ENCODE measurements around the gene NTSR2. TPM values are rescaled to one million over a fixed set of nuclear protein-coding genes. Genes with fewer than 3 reads are reported as not detected.

The NTSR2 gene
- total RNA-seq, 1 experiment from 2014 or later, result not detected

DNA sequence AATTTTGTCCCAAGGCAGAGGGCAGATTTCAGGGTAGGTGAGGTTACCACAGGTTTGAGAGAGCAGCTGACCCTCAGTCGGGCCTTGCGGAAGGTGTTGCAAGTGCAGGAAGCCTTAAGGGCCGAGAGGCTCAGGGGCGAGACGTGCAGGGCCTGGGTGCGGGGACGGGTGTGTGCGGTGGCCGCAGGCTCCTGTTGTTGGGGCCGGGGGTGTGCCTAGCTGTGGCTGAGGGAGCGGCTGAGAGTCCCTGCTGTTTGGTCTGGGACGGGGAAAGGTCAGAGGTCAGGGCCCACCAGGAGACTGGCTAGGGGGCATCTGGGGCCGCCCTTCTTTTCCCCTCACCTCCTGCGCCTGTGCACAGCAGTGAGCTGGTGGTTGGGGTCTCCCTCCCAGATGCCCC is 52.5 kb downstream of the NTSR2 start:
- H3K4me3 ChIP-seq (ENCODE audit: low read length), result no peak overlapping the region
- no TSS peak for BruUV-seq (replicated peaks)
- no peak for DNase-seq
- H3K4me1 ChIP-seq (ENCODE audit: insufficient read depth, low read length), result no peaks in the 10 kb centered on the region
- H3K4me2 ChIP-seq (ENCODE audit: low read length), result no peak overlapping the region
- no peak for TF ChIP-seq EZH2 (IDR thresholded peaks at IDR 0.05; ENCODE audit: low read length, unreplicated experiment)
- no peak for TF ChIP-seq EZH2phosphoT487 (IDR thresholded peaks at IDR 0.05; ENCODE audit: borderline replicate concordance, low read length)
- TF ChIP-seq CTCF (conservative IDR thresholded peaks at IDR 0.05; ENCODE audit: low read depth, low read length), result no peak
- no peak overlapping the region for H2AFZ ChIP-seq (ENCODE audit: low read length)
- H3K9me3 ChIP-seq (ENCODE audit: low read length), result no peaks in the 10 kb centered on the region
- H3K27ac ChIP-seq (ENCODE audit: low read length), result no peak overlapping the region
- no peak overlapping the region for H3K9ac ChIP-seq (ENCODE audit: low read length)
- H3F3A ChIP-seq (ENCODE audit: low read length, unreplicated experiment), result no peaks in the 10 kb centered on the region
- 0 out of 2 replicates have a peak, but pooled peaks cover 7% of the 10 kb centered on the region for H3K27me3 ChIP-seq (ENCODE audit: low read length)
- intact Hi-C loops (cut with micrococcal nuclease), result no loop called here
- no peak for ATAC-seq
- H3K9me2 ChIP-seq (replicated peaks; ENCODE audit: low read length), result no peaks in the 10 kb centered on the region
- no peaks in the 10 kb centered on the region for H4K20me1 ChIP-seq (ENCODE audit: low read length)
- H3K36me3 ChIP-seq (ENCODE audit: low read depth, low read length), result no peaks in the 10 kb centered on the region
- H3K79me2 ChIP-seq (ENCODE audit: low read length), result no peaks in the 10 kb centered on the region
- ChIA-PET CTCF (no interaction called here), POLR2A (ENCODE audit: unreplicated experiment) (no interaction called here)

DNA sequence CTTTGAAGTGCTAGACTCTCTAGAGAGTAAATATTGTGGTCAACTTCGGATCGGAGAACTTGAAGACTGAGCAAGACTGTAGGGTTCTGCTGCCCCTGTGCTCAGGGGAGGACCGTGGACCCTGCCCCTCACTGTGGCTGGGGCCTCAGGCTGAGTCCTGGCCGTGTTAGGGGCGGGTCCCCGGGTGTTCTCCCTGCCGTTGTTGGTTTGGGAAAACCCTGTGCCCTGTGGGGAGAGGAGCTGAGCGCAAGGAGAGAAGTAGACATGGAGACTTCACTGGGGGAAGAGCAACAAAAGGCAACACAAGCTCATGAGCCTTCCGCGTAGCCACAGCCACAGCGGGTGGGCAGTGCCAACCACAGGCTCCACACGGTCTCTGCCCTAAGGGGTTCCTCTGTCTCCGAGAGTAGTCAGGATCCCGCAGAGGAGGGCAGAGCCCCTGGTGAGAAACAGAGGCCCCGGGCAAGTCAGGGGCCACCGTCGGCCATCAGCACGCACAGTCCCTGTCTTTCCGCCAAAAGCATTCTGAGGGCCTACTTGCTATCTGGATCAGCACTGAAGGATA is 53.1 kb downstream of the NTSR2 start:
- H3K9ac ChIP-seq (ENCODE audit: low read length), result no peak overlapping the region
- H3K4me2 ChIP-seq (ENCODE audit: low read length), result no peak overlapping the region
- H3K27me3 ChIP-seq (ENCODE audit: low read length), result 0 out of 2 replicates have a peak, but pooled peaks cover 7% of the 10 kb centered on the region
- no peak for TF ChIP-seq EZH2phosphoT487 (IDR thresholded peaks at IDR 0.05; ENCODE audit: borderline replicate concordance, low read length)
- TF ChIP-seq CTCF (conservative IDR thresholded peaks at IDR 0.05; ENCODE audit: low read depth, low read length), result no peak
- TF ChIP-seq EZH2 (IDR thresholded peaks at IDR 0.05; ENCODE audit: low read length, unreplicated experiment), result no peak
- no peaks in the 10 kb centered on the region for H3K9me3 ChIP-seq (ENCODE audit: low read length)
- no peaks in the 10 kb centered on the region for H3K36me3 ChIP-seq (ENCODE audit: low read depth, low read length)
- H3K27ac ChIP-seq (ENCODE audit: low read length), result no peak overlapping the region
- POLR2A ChIA-PET (ENCODE audit: unreplicated experiment), result no interaction called here
- no peaks in the 10 kb centered on the region for H3K79me2 ChIP-seq (ENCODE audit: low read length)
- intact Hi-C loops (cut with micrococcal nuclease), result no loop called here
- no peaks in the 10 kb centered on the region for H3K4me1 ChIP-seq (ENCODE audit: insufficient read depth, low read length)
- BruUV-seq (replicated peaks), result no TSS peak
- CTCF ChIA-PET, result no interaction called here
- H3K9me2 ChIP-seq (replicated peaks; ENCODE audit: low read length), result no peaks in the 10 kb centered on the region
- no peaks in the 10 kb centered on the region for H3F3A ChIP-seq (ENCODE audit: low read length, unreplicated experiment)
- no peak for ATAC-seq
- no peak overlapping the region for H3K4me3 ChIP-seq (ENCODE audit: low read length)
- DNase-seq, result no peak
- no peaks in the 10 kb centered on the region for H4K20me1 ChIP-seq (ENCODE audit: low read length)
- H2AFZ ChIP-seq (ENCODE audit: low read length), result no peak overlapping the region

DNA sequence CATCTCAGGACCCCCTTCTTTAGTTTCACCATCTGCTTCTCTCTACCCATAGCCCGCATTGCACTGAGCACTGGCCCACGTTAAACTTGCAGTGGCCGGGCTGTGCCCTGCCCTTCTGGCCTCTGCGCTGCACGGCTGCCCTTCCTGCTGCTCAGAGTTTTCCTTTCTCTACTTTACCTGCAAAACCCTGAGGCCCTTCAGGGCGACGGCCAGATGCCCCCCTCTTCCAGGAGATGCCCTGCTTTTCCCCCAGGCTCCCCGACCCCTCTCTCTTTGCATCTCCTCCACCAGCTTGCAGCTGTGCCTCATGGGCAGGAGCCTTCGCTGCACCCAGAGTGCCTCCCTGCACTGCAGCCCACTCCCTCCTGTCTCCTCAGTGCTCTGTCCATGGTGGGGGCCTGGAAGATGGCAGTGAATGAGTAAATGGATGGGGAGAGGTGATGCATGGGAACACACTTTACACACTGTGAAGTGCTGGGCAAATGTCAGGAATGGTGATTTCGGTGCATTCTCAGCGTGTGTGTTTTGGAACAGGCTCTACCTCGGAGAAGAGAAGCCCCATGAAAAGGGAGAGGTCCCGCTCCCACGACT is 53.8 kb downstream of the NTSR2 start:
- no peak overlapping the region for H3K9ac ChIP-seq (ENCODE audit: low read length)
- ATAC-seq, result no peak
- no peak overlapping the region for H2AFZ ChIP-seq (ENCODE audit: low read length)
- no TSS peak for BruUV-seq (replicated peaks)
- H4K20me1 ChIP-seq (ENCODE audit: low read length), result no peaks in the 10 kb centered on the region
- H3K4me3 ChIP-seq (ENCODE audit: low read length), result no peak overlapping the region
- TF ChIP-seq EZH2 (IDR thresholded peaks at IDR 0.05; ENCODE audit: low read length, unreplicated experiment) (no peak), EZH2phosphoT487 (IDR thresholded peaks at IDR 0.05; ENCODE audit: borderline replicate concordance, low read length) (no peak), CTCF (conservative IDR thresholded peaks at IDR 0.05; ENCODE audit: low read depth, low read length) (no peak)
- DNase-seq, result no peak
- H3K4me1 ChIP-seq (ENCODE audit: insufficient read depth, low read length), result no peaks in the 10 kb centered on the region
- CTCF ChIA-PET, result no interaction called here
- no peaks in the 10 kb centered on the region for H3K79me2 ChIP-seq (ENCODE audit: low read length)
- intact Hi-C loops (cut with micrococcal nuclease), result no loop called here
- no peak overlapping the region for H3K27ac ChIP-seq (ENCODE audit: low read length)
- no peak overlapping the region for H3K4me2 ChIP-seq (ENCODE audit: low read length)
- 0 out of 2 replicates have a peak, but pooled peaks cover 3% of the 10 kb centered on the region for H3K27me3 ChIP-seq (ENCODE audit: low read length)
- POLR2A ChIA-PET (ENCODE audit: unreplicated experiment), result no interaction called here
- no peaks in the 10 kb centered on the region for H3K36me3 ChIP-seq (ENCODE audit: low read depth, low read length)
- H3F3A ChIP-seq (ENCODE audit: low read length, unreplicated experiment), result no peaks in the 10 kb centered on the region
- H3K9me2 ChIP-seq (replicated peaks; ENCODE audit: low read length), result no peaks in the 10 kb centered on the region
- H3K9me3 ChIP-seq (ENCODE audit: low read length), result no peaks in the 10 kb centered on the region

Measured in PC-3 (cell line).